ENCODE measurements around the gene LRRC8C.

The LRRC8C gene

DNA sequence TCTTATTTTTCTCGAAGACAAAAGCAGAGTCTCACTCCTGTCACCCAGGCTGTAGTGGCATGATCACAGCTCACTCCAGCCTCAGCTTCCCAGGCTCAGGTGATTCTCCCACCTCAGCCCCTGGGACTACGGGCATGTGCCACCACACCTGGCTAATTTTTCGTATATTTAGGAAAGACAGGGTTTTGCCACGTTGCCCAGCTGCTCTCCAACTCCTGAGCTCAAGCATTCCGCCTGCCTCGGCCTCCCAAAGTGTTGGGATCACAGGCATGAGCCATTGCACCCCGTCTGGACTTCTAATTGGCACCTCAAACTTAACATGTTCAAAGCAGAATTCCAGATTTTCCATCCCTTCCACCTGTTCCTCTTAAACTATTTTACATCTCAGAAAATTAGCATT is 19.0 kb upstream of the LRRC8C start:
- Histone ChIP-seq H3K27me3 (ENCODE audit: insufficient read depth, low read depth) (no peaks in the 10 kb centered on the region), H3K9ac (no peak overlapping the region), H3K79me2 (ENCODE audit: insufficient read depth, low read depth) (no peaks in the 10 kb centered on the region), H3K4me3 (IDR thresholded peaks at IDR 0.05; ENCODE audit: insufficient read depth, low read depth, low read length) (no peak overlapping the region), H3K4me1 (ENCODE audit: low read depth, poor library complexity, severe bottlenecking) (no peaks in the 10 kb centered on the region), H3K27ac (no peak overlapping the region), H3K36me3 (ENCODE audit: insufficient read depth) (no peaks in the 10 kb centered on the region), H2AFZ (ENCODE audit: low read depth) (no peak overlapping the region), H3K4me2 (no peak overlapping the region), H4K20me1 (ENCODE audit: insufficient read depth) (no peaks in the 10 kb centered on the region)
- TF ChIP-seq, protein P1, sequence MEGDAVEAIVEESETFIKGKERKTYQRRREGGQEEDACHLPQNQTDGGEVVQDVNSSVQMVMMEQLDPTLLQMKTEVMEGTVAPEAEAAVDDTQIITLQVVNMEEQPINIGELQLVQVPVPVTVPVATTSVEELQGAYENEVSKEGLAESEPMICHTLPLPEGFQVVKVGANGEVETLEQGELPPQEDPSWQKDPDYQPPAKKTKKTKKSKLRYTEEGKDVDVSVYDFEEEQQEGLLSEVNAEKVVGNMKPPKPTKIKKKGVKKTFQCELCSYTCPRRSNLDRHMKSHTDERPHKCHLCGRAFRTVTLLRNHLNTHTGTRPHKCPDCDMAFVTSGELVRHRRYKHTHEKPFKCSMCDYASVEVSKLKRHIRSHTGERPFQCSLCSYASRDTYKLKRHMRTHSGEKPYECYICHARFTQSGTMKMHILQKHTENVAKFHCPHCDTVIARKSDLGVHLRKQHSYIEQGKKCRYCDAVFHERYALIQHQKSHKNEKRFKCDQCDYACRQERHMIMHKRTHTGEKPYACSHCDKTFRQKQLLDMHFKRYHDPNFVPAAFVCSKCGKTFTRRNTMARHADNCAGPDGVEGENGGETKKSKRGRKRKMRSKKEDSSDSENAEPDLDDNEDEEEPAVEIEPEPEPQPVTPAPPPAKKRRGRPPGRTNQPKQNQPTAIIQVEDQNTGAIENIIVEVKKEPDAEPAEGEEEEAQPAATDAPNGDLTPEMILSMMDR (conservative IDR thresholded peaks at IDR 0.05; ENCODE audit: low read depth, low read length), result no peak

DNA sequence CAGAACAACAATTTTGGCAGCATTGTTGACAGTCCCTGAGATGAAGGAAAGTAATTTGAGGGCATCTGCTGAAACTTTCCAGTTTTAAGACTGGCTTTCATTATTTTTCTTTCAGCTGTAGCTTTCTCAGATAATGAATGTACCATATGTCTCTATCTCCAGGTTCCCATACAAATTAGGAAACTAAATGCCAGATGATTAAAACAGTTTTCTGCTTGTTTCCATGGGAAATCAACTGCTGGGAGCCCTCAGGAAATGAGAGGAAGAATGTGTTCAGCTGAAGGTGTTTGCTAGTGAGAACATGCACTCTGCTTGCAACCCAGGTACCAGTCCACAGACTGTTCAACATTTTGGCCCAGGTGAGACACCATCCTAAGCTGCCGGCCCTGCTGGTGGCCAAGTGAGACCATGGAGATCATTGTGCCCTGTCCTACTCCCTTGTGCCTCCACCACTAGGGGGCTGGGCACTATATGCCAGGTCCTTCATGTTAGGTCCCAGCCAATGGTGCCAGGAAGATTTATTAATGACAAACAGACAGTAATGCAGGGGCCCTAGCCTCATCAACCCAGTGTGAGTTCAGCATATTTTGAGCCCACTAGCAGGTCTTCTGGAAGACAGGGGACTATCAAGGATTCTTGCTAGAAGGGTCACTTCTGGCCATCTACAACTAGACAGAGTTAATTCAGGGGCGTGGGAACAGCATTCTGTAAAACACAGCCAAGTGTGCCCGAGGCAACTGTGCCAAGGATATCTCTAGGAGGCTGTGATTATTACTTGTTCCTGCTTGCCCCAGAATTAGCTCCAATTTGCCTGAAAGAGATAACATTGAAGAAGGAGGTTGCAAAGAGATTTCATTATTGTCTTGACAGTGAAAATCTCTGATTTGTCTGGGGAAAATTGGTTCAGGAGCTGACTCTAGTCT is 17.0 kb upstream of the LRRC8C start:
- H3K27ac ChIP-seq, result no peak overlapping the region
- no peaks in the 10 kb centered on the region for H3K79me2 ChIP-seq (ENCODE audit: insufficient read depth, low read depth)
- H3K9ac ChIP-seq, result no peak overlapping the region
- TF ChIP-seq, protein P1 (conservative IDR thresholded peaks at IDR 0.05; ENCODE audit: low read depth, low read length), result peak; percentile 34; the same call in 1 of the 2 replicates
- no peaks in the 10 kb centered on the region for H3K4me1 ChIP-seq (ENCODE audit: low read depth, poor library complexity, severe bottlenecking)
- no peak overlapping the region for H3K4me3 ChIP-seq (IDR thresholded peaks at IDR 0.05; ENCODE audit: insufficient read depth, low read depth, low read length)
- no peak overlapping the region for H2AFZ ChIP-seq (ENCODE audit: low read depth)
- H3K27me3 ChIP-seq (ENCODE audit: insufficient read depth, low read depth), result no peaks in the 10 kb centered on the region
- H4K20me1 ChIP-seq (ENCODE audit: insufficient read depth), result no peaks in the 10 kb centered on the region
- no peak overlapping the region for H3K4me2 ChIP-seq
- no peaks in the 10 kb centered on the region for H3K36me3 ChIP-seq (ENCODE audit: insufficient read depth)

DNA sequence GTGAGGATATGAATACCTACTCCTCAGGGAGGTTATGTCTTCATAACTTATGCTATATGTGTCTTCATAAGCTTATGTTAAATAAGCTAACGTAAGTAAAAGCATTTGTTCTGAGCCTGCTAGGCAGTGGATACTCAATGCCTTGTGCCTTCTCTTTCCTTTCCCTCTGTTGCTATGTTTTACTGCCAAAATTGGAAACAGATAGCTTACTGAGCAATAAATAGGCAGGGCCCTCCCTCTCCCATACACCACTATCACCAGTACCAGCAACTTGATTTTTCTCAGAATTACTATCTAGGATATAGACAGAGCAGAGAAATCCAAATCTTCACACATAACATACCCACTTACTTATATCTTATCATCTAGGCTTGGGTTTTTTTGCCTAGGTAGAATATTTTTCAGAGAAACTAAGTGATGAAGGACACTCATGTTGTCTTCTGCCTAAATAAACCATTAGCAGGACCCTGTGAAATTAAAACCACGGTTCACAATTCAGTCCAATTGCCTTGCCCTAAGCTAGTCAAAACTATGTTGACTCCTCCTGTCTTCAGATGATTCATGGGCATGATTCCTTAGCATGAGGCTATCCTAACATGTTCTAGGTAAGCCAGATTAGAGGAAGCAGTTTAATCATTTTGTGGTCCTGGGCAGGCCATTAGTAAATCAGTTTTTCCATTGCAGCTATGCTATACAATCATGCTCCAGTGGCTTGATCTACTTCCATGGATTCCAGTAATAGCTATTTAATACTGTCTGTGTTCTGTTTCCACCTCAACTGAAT is 15.9 kb upstream of the LRRC8C start:
- no peak overlapping the region for H3K27ac ChIP-seq
- TF ChIP-seq, protein P1 (conservative IDR thresholded peaks at IDR 0.05; ENCODE audit: low read depth, low read length), result no peak

DNA sequence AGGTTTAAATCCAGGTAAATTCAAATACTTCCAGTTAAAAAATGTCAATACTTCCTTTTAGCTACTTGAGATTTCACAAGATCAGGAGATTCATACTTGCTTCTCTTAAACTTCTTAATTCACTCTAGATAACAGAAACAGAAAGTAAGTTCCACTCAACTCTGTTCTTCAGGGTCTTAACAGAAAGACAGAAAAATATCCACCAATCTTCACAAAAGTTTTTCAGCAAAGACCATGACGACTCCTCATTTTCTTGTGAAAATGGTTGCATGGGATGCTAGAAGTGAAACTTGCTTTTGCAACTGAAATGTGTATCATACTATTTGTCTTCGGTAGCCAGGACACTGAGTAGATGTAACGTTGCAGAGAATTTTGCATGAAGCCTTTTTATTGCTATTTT is 12.3 kb upstream of the LRRC8C start:
- Histone ChIP-seq H3K27ac (no peak overlapping the region), H3K9ac (no peak overlapping the region), H4K20me1 (ENCODE audit: insufficient read depth) (no peaks in the 10 kb centered on the region), H2AFZ (ENCODE audit: low read depth) (no peak overlapping the region), H3K36me3 (ENCODE audit: insufficient read depth) (no peaks in the 10 kb centered on the region), H3K79me2 (ENCODE audit: insufficient read depth, low read depth) (no peaks in the 10 kb centered on the region), H3K4me3 (IDR thresholded peaks at IDR 0.05; ENCODE audit: insufficient read depth, low read depth, low read length) (no peak overlapping the region), H3K27me3 (ENCODE audit: insufficient read depth, low read depth) (no peaks in the 10 kb centered on the region), H3K4me2 (no peak overlapping the region), H3K4me1 (ENCODE audit: low read depth, poor library complexity, severe bottlenecking) (no peaks in the 10 kb centered on the region)
- TF ChIP-seq, protein P1 (conservative IDR thresholded peaks at IDR 0.05; ENCODE audit: low read depth, low read length), result no peak

More for the DNA sequence above, 15.9 kb upstream of the LRRC8C start:
- H3K4me2 ChIP-seq, result no peak overlapping the region
- H3K79me2 ChIP-seq (ENCODE audit: insufficient read depth, low read depth), result no peaks in the 10 kb centered on the region
- H4K20me1 ChIP-seq (ENCODE audit: insufficient read depth), result no peaks in the 10 kb centered on the region
- no peaks in the 10 kb centered on the region for H3K36me3 ChIP-seq (ENCODE audit: insufficient read depth)
- no peak overlapping the region for H3K4me3 ChIP-seq (IDR thresholded peaks at IDR 0.05; ENCODE audit: insufficient read depth, low read depth, low read length)
- no peaks in the 10 kb centered on the region for H3K4me1 ChIP-seq (ENCODE audit: low read depth, poor library complexity, severe bottlenecking)
- H3K27me3 ChIP-seq (ENCODE audit: insufficient read depth, low read depth), result no peaks in the 10 kb centered on the region
- no peak overlapping the region for H2AFZ ChIP-seq (ENCODE audit: low read depth)
- H3K9ac ChIP-seq, result no peak overlapping the region

Data from KMS-11 (cell line).